Measurements from ENCODE around the gene C12orf76. TPM values are rescaled to one million over a fixed set of nuclear protein-coding genes. Genes with fewer than 3 reads are reported as not detected.

C12orf76 gene
- total and polyA plus RNA-seq, 2 experiments from 2014 or later, result 14.3 to 14.5 TPM

DNA sequence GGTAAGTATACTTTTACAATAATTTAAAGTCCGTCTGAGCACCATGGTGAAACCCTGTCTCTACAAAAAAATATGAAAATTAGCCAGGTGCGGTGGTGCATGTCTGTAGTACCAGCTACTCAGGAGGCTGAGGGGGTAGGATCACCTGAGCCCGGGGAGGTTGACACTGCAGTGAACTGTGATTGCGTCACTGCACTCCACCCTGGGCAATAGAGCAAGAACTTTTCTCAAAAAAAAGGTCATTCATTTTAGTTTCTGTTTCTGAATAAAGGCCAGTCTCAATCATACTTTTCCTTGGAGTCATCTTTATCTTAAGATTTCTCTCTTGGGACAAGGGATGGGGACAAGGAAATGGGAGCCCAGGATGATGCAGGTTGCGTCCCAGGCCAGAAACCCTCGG, 36.2 kb downstream of the C12orf76 start:
- H3K79me2 ChIP-seq (replicated peaks; ENCODE audit: insufficient read depth), result peaks cover 7% of the 10 kb centered on the region; the same call in 1 of the 2 replicates
- no peaks in the 10 kb centered on the region for H3K27me3 ChIP-seq (ENCODE audit: insufficient read depth)
- ATAC-seq (no peak), DNase-seq (ENCODE audit: low spot score) (no peak)
- H3K36me3 Mint-ChIP-seq (ENCODE audit: low read depth), result peaks cover 3% of the 10 kb centered on the region; the same call in 1 of the 3 replicates
- no peak overlapping the region for H2AFZ ChIP-seq
- no peak overlapping the region for H3K27ac Mint-ChIP-seq
- no peaks in the 10 kb centered on the region for H3K4me1 Mint-ChIP-seq
- no peaks in the 10 kb centered on the region for H3K36me3 ChIP-seq (ENCODE audit: insufficient read depth)
- H3K27me3 Mint-ChIP-seq (ENCODE audit: insufficient read depth, low read depth, poor library complexity), result no peaks in the 10 kb centered on the region
- H3F3A ChIP-seq (replicated peaks; ENCODE audit: low read depth), result no peaks in the 10 kb centered on the region
- no peaks in the 10 kb centered on the region for H3K9me2 ChIP-seq (ENCODE audit: insufficient read depth)
- H3K4me3 Mint-ChIP-seq, result no peak overlapping the region
- H3K4me3 ChIP-seq, result no peak overlapping the region
- no peak for TF ChIP-seq JUNB (IDR thresholded peaks at IDR 0.05; ENCODE audit: unreplicated experiment)
- TF ChIP-seq EZH2 (IDR thresholded peaks at IDR 0.05; ENCODE audit: low read depth, unreplicated experiment), result no peak
- no peak for TF ChIP-seq ZNF114 (CRISPR knock-in tag; IDR thresholded peaks at IDR 0.05)
- TF ChIP-seq, protein P1, sequence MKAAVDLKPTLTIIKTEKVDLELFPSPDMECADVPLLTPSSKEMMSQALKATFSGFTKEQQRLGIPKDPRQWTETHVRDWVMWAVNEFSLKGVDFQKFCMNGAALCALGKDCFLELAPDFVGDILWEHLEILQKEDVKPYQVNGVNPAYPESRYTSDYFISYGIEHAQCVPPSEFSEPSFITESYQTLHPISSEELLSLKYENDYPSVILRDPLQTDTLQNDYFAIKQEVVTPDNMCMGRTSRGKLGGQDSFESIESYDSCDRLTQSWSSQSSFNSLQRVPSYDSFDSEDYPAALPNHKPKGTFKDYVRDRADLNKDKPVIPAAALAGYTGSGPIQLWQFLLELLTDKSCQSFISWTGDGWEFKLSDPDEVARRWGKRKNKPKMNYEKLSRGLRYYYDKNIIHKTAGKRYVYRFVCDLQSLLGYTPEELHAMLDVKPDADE (IDR thresholded peaks at IDR 0.05), result no peak
- TF ChIP-seq, protein P2, sequence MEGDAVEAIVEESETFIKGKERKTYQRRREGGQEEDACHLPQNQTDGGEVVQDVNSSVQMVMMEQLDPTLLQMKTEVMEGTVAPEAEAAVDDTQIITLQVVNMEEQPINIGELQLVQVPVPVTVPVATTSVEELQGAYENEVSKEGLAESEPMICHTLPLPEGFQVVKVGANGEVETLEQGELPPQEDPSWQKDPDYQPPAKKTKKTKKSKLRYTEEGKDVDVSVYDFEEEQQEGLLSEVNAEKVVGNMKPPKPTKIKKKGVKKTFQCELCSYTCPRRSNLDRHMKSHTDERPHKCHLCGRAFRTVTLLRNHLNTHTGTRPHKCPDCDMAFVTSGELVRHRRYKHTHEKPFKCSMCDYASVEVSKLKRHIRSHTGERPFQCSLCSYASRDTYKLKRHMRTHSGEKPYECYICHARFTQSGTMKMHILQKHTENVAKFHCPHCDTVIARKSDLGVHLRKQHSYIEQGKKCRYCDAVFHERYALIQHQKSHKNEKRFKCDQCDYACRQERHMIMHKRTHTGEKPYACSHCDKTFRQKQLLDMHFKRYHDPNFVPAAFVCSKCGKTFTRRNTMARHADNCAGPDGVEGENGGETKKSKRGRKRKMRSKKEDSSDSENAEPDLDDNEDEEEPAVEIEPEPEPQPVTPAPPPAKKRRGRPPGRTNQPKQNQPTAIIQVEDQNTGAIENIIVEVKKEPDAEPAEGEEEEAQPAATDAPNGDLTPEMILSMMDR (conservative IDR thresholded peaks at IDR 0.05; ENCODE audit: low read depth in 2 of 2), result no peak
- no peak for TF ChIP-seq STAT1 (IDR thresholded peaks at IDR 0.05; ENCODE audit: unreplicated experiment)
- TF ChIP-seq, protein P3, sequence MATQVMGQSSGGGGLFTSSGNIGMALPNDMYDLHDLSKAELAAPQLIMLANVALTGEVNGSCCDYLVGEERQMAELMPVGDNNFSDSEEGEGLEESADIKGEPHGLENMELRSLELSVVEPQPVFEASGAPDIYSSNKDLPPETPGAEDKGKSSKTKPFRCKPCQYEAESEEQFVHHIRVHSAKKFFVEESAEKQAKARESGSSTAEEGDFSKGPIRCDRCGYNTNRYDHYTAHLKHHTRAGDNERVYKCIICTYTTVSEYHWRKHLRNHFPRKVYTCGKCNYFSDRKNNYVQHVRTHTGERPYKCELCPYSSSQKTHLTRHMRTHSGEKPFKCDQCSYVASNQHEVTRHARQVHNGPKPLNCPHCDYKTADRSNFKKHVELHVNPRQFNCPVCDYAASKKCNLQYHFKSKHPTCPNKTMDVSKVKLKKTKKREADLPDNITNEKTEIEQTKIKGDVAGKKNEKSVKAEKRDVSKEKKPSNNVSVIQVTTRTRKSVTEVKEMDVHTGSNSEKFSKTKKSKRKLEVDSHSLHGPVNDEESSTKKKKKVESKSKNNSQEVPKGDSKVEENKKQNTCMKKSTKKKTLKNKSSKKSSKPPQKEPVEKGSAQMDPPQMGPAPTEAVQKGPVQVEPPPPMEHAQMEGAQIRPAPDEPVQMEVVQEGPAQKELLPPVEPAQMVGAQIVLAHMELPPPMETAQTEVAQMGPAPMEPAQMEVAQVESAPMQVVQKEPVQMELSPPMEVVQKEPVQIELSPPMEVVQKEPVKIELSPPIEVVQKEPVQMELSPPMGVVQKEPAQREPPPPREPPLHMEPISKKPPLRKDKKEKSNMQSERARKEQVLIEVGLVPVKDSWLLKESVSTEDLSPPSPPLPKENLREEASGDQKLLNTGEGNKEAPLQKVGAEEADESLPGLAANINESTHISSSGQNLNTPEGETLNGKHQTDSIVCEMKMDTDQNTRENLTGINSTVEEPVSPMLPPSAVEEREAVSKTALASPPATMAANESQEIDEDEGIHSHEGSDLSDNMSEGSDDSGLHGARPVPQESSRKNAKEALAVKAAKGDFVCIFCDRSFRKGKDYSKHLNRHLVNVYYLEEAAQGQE (IDR thresholded peaks at IDR 0.05; ENCODE audit: unreplicated experiment), result no peak
- TF ChIP-seq, protein P4, sequence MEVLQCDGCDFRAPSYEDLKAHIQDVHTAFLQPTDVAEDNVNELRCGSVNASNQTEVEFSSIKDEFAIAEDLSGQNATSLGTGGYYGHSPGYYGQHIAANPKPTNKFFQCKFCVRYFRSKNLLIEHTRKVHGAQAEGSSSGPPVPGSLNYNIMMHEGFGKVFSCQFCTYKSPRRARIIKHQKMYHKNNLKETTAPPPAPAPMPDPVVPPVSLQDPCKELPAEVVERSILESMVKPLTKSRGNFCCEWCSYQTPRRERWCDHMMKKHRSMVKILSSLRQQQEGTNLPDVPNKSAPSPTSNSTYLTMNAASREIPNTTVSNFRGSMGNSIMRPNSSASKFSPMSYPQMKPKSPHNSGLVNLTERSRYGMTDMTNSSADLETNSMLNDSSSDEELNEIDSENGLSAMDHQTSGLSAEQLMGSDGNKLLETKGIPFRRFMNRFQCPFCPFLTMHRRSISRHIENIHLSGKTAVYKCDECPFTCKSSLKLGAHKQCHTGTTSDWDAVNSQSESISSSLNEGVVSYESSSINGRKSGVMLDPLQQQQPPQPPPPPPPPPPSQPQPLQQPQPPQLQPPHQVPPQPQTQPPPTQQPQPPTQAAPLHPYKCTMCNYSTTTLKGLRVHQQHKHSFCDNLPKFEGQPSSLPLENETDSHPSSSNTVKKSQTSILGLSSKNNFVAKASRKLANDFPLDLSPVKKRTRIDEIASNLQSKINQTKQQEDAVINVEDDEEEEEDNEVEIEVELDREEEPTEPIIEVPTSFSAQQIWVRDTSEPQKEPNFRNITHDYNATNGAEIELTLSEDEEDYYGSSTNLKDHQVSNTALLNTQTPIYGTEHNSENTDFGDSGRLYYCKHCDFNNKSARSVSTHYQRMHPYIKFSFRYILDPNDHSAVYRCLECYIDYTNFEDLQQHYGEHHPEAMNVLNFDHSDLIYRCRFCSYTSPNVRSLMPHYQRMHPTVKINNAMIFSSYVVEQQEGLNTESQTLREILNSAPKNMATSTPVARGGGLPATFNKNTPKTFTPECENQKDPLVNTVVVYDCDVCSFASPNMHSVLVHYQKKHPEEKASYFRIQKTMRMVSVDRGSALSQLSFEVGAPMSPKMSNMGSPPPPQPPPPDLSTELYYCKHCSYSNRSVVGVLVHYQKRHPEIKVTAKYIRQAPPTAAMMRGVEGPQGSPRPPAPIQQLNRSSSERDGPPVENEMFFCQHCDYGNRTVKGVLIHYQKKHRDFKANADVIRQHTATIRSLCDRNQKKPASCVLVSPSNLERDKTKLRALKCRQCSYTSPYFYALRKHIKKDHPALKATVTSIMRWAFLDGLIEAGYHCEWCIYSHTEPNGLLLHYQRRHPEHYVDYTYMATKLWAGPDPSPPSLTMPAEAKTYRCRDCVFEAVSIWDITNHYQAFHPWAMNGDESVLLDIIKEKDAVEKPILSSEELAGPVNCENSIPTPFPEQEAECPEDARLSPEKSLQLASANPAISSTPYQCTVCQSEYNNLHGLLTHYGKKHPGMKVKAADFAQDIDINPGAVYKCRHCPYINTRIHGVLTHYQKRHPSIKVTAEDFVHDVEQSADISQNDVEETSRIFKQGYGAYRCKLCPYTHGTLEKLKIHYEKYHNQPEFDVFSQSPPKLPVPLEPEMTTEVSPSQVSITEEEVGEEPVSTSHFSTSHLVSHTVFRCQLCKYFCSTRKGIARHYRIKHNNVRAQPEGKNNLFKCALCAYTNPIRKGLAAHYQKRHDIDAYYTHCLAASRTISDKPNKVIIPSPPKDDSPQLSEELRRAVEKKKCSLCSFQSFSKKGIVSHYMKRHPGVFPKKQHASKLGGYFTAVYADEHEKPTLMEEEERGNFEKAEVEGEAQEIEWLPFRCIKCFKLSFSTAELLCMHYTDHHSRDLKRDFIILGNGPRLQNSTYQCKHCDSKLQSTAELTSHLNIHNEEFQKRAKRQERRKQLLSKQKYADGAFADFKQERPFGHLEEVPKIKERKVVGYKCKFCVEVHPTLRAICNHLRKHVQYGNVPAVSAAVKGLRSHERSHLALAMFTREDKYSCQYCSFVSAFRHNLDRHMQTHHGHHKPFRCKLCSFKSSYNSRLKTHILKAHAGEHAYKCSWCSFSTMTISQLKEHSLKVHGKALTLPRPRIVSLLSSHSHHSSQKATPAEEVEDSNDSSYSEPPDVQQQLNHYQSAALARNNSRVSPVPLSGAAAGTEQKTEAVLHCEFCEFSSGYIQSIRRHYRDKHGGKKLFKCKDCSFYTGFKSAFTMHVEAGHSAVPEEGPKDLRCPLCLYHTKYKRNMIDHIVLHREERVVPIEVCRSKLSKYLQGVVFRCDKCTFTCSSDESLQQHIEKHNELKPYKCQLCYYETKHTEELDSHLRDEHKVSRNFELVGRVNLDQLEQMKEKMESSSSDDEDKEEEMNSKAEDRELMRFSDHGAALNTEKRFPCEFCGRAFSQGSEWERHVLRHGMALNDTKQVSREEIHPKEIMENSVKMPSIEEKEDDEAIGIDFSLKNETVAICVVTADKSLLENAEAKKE (CRISPR knock-in tag; IDR thresholded peaks at IDR 0.05), result no peak
- TF ChIP-seq EZH2phosphoT487 (IDR thresholded peaks at IDR 0.05; ENCODE audit: unreplicated experiment), result no peak
- TF ChIP-seq CREB1 (CRISPR knock-in tag; IDR thresholded peaks at IDR 0.05; ENCODE audit: low read depth), result no peak
- TF ChIP-seq NANOG (IDR thresholded peaks at IDR 0.05; ENCODE audit: borderline replicate concordance), result no peak
- no peak for TF ChIP-seq ZNF331 (CRISPR knock-in tag; IDR thresholded peaks at IDR 0.05; ENCODE audit: low read depth)
- peaks cover 5% of the 10 kb centered on the region; the same call in 1 of the 2 replicates for H4K20me1 ChIP-seq (replicated peaks; ENCODE audit: insufficient read depth)
- no peaks in the 10 kb centered on the region for H3K4me1 ChIP-seq (ENCODE audit: insufficient read depth)
- H3K9me3 Mint-ChIP-seq, result no peaks in the 10 kb centered on the region
- no peak overlapping the region for H3K4me2 ChIP-seq
- H3K27ac ChIP-seq (ENCODE audit: low read depth), result no peak overlapping the region

Measured in GM23338 (cell line).